DND-41 (cell line): Measurements from ENCODE around the gene LAMA4.

Experiments
- ATAC-seq: fragments of 200-7000 bp; cut with Tn5 transposase; 3 replicates; pipeline ENCODE4 v1.9.1; 2021; ENCODE audit warnings: low read depth; ENCODE audit not compliant: insufficient read depth
- DNase-seq: peaks from one replicate; pipeline ENCODE4 v3.0.0-alpha.2; 2020
- H2AFZ ChIP-seq: 2 replicates; pipeline ENCODE4 v1.6.0; 2012; ENCODE audit warnings: low read depth, low read length
- H3K27ac ChIP-seq: 2 replicates; pipeline ENCODE4 v1.5.1; 2012; ENCODE audit warnings: low read length, inconsistent platforms
- H3K27me3 ChIP-seq: fragments of 200-600 bp; sonication (generic); 2 replicates; pipeline ENCODE4 v1.6.0; 2012; ENCODE audit warnings: low read length, mild to moderate bottlenecking, inconsistent platforms; ENCODE audit not compliant: insufficient read depth, poor library complexity
- H3K36me3 ChIP-seq: 2 replicates; pipeline ENCODE4 v1.5.1; 2012; ENCODE audit warnings: low read length, inconsistent platforms; ENCODE audit not compliant: insufficient read depth
- H3K4me1 ChIP-seq: 2 replicates; pipeline ENCODE4 v1.5.1; 2012; ENCODE audit warnings: mild to moderate bottlenecking, low read length; ENCODE audit not compliant: insufficient read depth
- H3K4me2 ChIP-seq: 2 replicates; pipeline ENCODE4 v1.6.0; 2012; ENCODE audit warnings: mild to moderate bottlenecking, moderate library complexity, low read length, inconsistent platforms; ENCODE audit not compliant: insufficient read depth
- H3K4me3 ChIP-seq, 2 experiments: fragments of 200-600 bp in 1 of 2; shearing (Covaris generic) in 1 of 2; 2 replicates each; pipeline ENCODE4 v1.5.1; 2012 to 2016; ENCODE audit warnings: inconsistent platforms in 2 of 2, low read length in 2 of 2, mild to moderate bottlenecking in 2 of 2, low read depth in 1 of 2, moderate library complexity in 1 of 2
- H3K79me2 ChIP-seq: 2 replicates; pipeline ENCODE4 v1.6.0; 2012; ENCODE audit warnings: low read length, inconsistent platforms; ENCODE audit not compliant: insufficient read depth
- H3K9ac ChIP-seq: 2 replicates; pipeline ENCODE4 v1.6.0; 2012; ENCODE audit warnings: low read depth, mild to moderate bottlenecking, inconsistent platforms, low read length, moderate library complexity
- H3K9me3 ChIP-seq: 2 replicates; pipeline ENCODE4 v1.5.1; 2012; ENCODE audit warnings: low read length, moderate library complexity, mild to moderate bottlenecking, inconsistent platforms; ENCODE audit not compliant: insufficient read depth, severe bottlenecking
- H4K20me1 ChIP-seq: 2 replicates; pipeline ENCODE4 v1.6.0; 2012; ENCODE audit warnings: low read length; ENCODE audit not compliant: insufficient read depth
- EZH2 ChIP-seq: IDR thresholded peaks from 3 replicates; pipeline ENCODE4 v1.6.1; 2012; ENCODE audit warnings: borderline replicate concordance, low read depth, mild to moderate bottlenecking, moderate library complexity, low read length, inconsistent platforms; ENCODE audit not compliant: severe bottlenecking
- TF ChIP-seq, protein P1 (sequence below): IDR thresholded peaks from 2 replicates; pipeline ENCODE4 v1.5.1; 2012; ENCODE audit warnings: borderline replicate concordance, low read length, moderate library complexity, mild to moderate bottlenecking; ENCODE audit not compliant: poor library complexity, severe bottlenecking; ENCODE audit errors: extremely low read depth

LAMA4 gene

DNA sequence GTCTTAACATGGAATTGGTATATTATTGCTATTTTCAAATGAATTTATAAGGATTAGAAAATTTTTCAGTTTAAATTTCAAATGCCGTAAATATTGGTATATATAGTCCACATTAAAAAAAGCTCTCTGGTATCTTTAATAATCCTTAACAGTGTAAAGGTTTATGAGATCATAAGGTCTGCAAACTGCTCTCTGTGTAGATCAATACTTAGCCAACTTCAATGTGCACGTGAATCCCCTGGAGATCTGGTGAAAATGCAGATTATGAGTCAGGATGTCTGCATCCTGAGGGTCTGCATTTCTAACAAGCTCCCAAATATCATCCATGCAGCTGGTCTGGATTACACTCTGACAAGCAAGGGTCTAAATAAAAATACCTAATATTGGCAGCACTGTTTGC is 43.5 kb downstream of the LAMA4 start:
- H3K9ac ChIP-seq, result no peak overlapping the region
- H3K27me3 ChIP-seq, result peaks cover 11% of the 10 kb centered on the region
- TF ChIP-seq EZH2, result no peak
- TF ChIP-seq, protein P1, sequence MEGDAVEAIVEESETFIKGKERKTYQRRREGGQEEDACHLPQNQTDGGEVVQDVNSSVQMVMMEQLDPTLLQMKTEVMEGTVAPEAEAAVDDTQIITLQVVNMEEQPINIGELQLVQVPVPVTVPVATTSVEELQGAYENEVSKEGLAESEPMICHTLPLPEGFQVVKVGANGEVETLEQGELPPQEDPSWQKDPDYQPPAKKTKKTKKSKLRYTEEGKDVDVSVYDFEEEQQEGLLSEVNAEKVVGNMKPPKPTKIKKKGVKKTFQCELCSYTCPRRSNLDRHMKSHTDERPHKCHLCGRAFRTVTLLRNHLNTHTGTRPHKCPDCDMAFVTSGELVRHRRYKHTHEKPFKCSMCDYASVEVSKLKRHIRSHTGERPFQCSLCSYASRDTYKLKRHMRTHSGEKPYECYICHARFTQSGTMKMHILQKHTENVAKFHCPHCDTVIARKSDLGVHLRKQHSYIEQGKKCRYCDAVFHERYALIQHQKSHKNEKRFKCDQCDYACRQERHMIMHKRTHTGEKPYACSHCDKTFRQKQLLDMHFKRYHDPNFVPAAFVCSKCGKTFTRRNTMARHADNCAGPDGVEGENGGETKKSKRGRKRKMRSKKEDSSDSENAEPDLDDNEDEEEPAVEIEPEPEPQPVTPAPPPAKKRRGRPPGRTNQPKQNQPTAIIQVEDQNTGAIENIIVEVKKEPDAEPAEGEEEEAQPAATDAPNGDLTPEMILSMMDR, result no peak
- no peak overlapping the region for H3K4me2 ChIP-seq
- no peak overlapping the region for H3K4me3 ChIP-seq
- H2AFZ ChIP-seq, result no peak overlapping the region
- no peaks in the 10 kb centered on the region for H3K9me3 ChIP-seq
- no peaks in the 10 kb centered on the region for H4K20me1 ChIP-seq
- no peaks in the 10 kb centered on the region for H3K4me1 ChIP-seq
- no peak overlapping the region for H3K27ac ChIP-seq
- DNase-seq (no peak), ATAC-seq (no peak)
- no peaks in the 10 kb centered on the region for H3K36me3 ChIP-seq
- H3K79me2 ChIP-seq, result no peaks in the 10 kb centered on the region

DNA sequence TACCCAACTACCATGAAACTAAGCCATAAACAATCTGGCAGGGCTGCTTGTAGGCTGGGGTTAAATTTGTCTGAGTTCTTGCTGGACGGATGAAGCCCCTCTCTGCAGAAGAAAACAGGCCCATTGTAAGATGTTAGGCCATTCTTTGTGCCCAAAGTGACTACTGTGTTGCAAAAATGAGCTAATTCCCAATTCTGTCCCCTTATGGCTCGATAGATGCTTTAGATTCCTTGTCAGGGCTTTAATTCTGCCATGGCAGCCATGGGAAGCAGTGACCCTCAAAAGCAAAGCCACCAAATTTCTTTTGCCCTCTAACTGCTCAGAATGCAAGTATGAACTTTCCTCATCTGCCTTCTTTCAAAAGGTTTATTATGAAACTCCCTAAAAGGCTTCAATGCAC is 45.2 kb downstream of the LAMA4 start:
- DNase-seq (no peak), ATAC-seq (no peak)
- Histone ChIP-seq H4K20me1 (no peaks in the 10 kb centered on the region), H3K9me3 (no peaks in the 10 kb centered on the region), H3K36me3 (no peaks in the 10 kb centered on the region), H3K27me3 (peaks cover 13% of the 10 kb centered on the region), H3K4me3 (no peak overlapping the region), H3K4me1 (no peaks in the 10 kb centered on the region), H3K4me2 (no peak overlapping the region), H2AFZ (no peak overlapping the region), H3K9ac (no peak overlapping the region), H3K79me2 (no peaks in the 10 kb centered on the region), H3K27ac (no peak overlapping the region)
- no peak for TF ChIP-seq EZH2
- TF ChIP-seq, protein P1, result no peak

DNA sequence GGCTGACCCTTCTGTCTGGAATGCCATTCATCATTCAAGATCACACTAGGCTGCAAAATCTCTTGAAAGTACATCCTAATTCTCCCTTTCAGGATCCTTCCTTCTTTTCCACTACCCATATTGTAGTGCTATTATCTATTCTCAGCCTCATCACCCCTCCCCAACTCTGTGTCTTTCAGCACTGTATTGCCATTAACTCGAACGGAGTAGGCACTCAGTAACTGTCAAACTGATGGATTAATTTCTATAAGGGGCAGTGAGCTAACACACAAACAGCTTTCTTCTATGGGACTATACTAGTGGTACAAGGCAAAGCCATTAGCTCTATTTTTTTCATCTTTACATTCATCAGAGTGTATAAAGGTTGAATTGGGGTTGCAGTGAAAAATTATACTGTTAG is 46.6 kb downstream of the LAMA4 start:
- no peaks in the 10 kb centered on the region for H3K36me3 ChIP-seq
- no peaks in the 10 kb centered on the region for H3K9me3 ChIP-seq
- DNase-seq (no peak), ATAC-seq (no peak)
- H3K4me3 ChIP-seq, result no peak overlapping the region
- H3K79me2 ChIP-seq, result no peaks in the 10 kb centered on the region
- no peak overlapping the region for H3K9ac ChIP-seq
- H4K20me1 ChIP-seq, result no peaks in the 10 kb centered on the region
- H2AFZ ChIP-seq, result no peak overlapping the region
- no peak overlapping the region for H3K27ac ChIP-seq
- no peak for TF ChIP-seq EZH2
- TF ChIP-seq, protein P1, result no peak
- no peak overlapping the region for H3K4me2 ChIP-seq
- peaks cover 13% of the 10 kb centered on the region for H3K27me3 ChIP-seq
- no peaks in the 10 kb centered on the region for H3K4me1 ChIP-seq

DNA sequence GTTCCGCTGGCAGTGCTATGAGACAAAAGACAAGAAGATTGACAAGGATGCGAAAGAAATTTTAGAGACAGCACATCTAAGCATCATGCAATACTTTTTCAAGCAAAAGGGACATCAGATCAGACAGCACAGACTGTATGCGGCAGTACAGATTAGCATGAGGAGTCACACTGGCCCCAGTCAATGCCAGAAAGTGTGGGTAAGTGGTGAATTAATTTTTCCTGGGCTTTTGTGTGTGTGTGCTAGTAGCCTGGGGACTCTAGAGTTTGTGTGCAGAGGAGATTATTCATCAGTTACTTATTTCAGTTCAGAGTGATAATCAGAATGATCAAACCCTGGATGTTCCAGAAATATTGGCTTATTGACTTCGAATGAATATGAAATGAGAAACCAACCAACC is 47.2 kb downstream of the LAMA4 start:
- Histone ChIP-seq H4K20me1 (no peaks in the 10 kb centered on the region), H3K9ac (no peak overlapping the region), H2AFZ (no peak overlapping the region), H3K36me3 (no peaks in the 10 kb centered on the region), H3K27me3 (peaks cover 13% of the 10 kb centered on the region), H3K4me1 (no peaks in the 10 kb centered on the region), H3K9me3 (no peaks in the 10 kb centered on the region), H3K4me3 (no peak overlapping the region), H3K27ac (no peak overlapping the region), H3K79me2 (no peaks in the 10 kb centered on the region), H3K4me2 (no peak overlapping the region)
- TF ChIP-seq, protein P1, result no peak
- DNase-seq (no peak), ATAC-seq (no peak)
